SU-DHL-6 (cell line): ENCODE results near the gene GPR132.
"Not testable (repeated sequence)": the region's sequence is repeated elsewhere in the genome, so short reads cannot be mapped to it uniquely, and the experiment has no call there.

ENCODE experiments used
- H2AFZ ChIP-seq: fragments of 200-600 bp; sonication (generic); 2 replicates; pipeline ENCODE4 v1.6.1; 2014; ENCODE audit warnings: low read depth, mild to moderate bottlenecking, moderate library complexity, mixed read lengths, antibody characterized with exemption, low read length; ENCODE audit not compliant: severe bottlenecking
- H3F3A ChIP-seq: fragments of 200-600 bp; shearing (Covaris generic); 2 replicates; pipeline ENCODE4 v1.6.0; 2016; ENCODE audit warnings: antibody characterized with exemption, mild to moderate bottlenecking; ENCODE audit not compliant: insufficient read depth
- H3K27ac ChIP-seq: fragments of 200-600 bp; sonication (generic); 2 replicates; pipeline ENCODE4 v1.5.1; 2016; ENCODE audit warnings: low read depth, mild to moderate bottlenecking, low read length, moderate library complexity, mixed read lengths
- H3K27me3 ChIP-seq: fragments of 200-600 bp; sonication (generic), shearing (Covaris generic); 2 replicates; pipeline ENCODE4 v1.6.0; 2014; ENCODE audit warnings: mild to moderate bottlenecking, low read length
- H3K36me3 ChIP-seq: fragments of 200-600 bp; sonication (generic); 2 replicates; pipeline ENCODE4 v1.6.1; 2014; ENCODE audit warnings: mild to moderate bottlenecking, low read length, mixed read lengths
- H3K4me2 ChIP-seq: fragments of 300-600, 200-600 bp; shearing (Covaris generic), sonication (generic); 2 replicates; pipeline ENCODE4 v1.6.0; 2014; ENCODE audit warnings: low read length, low read depth, mild to moderate bottlenecking; ENCODE audit not compliant: poor library complexity, severe bottlenecking
- H3K4me3 ChIP-seq: fragments of 200-600 bp; sonication (generic); 2 replicates; pipeline ENCODE4 v1.5.1; 2014; ENCODE audit warnings: antibody characterized with exemption, low read length, mild to moderate bottlenecking, mixed read lengths; ENCODE audit not compliant: insufficient read depth, poor library complexity, severe bottlenecking
- H3K79me2 ChIP-seq: fragments of 200-600 bp; sonication (generic); 2 replicates; pipeline ENCODE4 v1.6.1; 2014; ENCODE audit warnings: mild to moderate bottlenecking, low read length, moderate library complexity; ENCODE audit not compliant: insufficient read depth
- H3K9ac ChIP-seq: fragments of 200-600 bp; sonication (generic); 2 replicates; pipeline ENCODE4 v1.7.0; 2014; ENCODE audit warnings: mild to moderate bottlenecking, low read length
- H3K9me2 ChIP-seq: fragments of 200-600 bp; sonication (generic); replicated peaks from 2 replicates; pipeline ENCODE4 v1.6.1; 2014; ENCODE audit warnings: low read length; ENCODE audit not compliant: insufficient read depth
- H3K9me3 ChIP-seq: fragments of 200-600 bp; sonication (generic); 2 replicates; pipeline ENCODE4 v1.6.1; 2014; ENCODE audit warnings: low read length, mixed read lengths; ENCODE audit not compliant: insufficient read depth
- H4K20me1 ChIP-seq: fragments of 200-600 bp; sonication (generic); 2 replicates; pipeline ENCODE4 v1.6.1; 2014; ENCODE audit warnings: low read depth, mild to moderate bottlenecking, antibody characterized with exemption, low read length, moderate library complexity, mixed read lengths
- CTCF ChIP-seq: fragments of 200-600 bp; sonication (generic); IDR thresholded peaks from one replicate; pipeline ENCODE4 v1.5.1; 2017; ENCODE audit warnings: antibody characterized with exemption, mild to moderate bottlenecking, low read length, moderate library complexity; ENCODE audit not compliant: insufficient read depth, poor library complexity, severe bottlenecking
- EZH2phosphoT487 ChIP-seq: fragments of 200-600 bp; sonication (generic), shearing (Covaris generic); conservative IDR thresholded peaks from 2 replicates; pipeline ENCODE4 v1.6.1; 2018; ENCODE audit warnings: mild to moderate bottlenecking, antibody characterized with exemption, low read length, moderate library complexity, mixed read lengths

The GPR132 gene

GRCh38 chr14:105030194-105030593 is 35.0 kb downstream of the GPR132 start:
- Histone ChIP-seq H3K27me3 (no peaks in the 10 kb centered on the region), H3K4me2 (no peak overlapping the region), H3F3A (no peaks in the 10 kb centered on the region), H3K9me2 (no peaks in the 10 kb centered on the region), H3K9ac (no peak overlapping the region), H4K20me1 (no peaks in the 10 kb centered on the region), H3K4me3 (no peak overlapping the region), H3K9me3 (no peaks in the 10 kb centered on the region), H3K27ac (no peak overlapping the region), H2AFZ (no peak overlapping the region), H3K36me3 (no peaks in the 10 kb centered on the region), H3K79me2 (no peaks in the 10 kb centered on the region)
- TF ChIP-seq EZH2phosphoT487 (no peak), CTCF (no peak)

GRCh38 chr14:105029402-105029801 is 35.8 kb downstream of the GPR132 start:
- no peaks in the 10 kb centered on the region for H3K36me3 ChIP-seq
- no peaks in the 10 kb centered on the region for H3K27me3 ChIP-seq

GRCh38 chr14:105028251-105028927 is 36.8 kb downstream of the GPR132 start:
- Histone ChIP-seq H4K20me1 (no peaks in the 10 kb centered on the region), H2AFZ (no peak overlapping the region), H3F3A (0 out of 2 replicates have a peak, but pooled peaks cover 7% of the 10 kb centered on the region), H3K27ac (no peak overlapping the region), H3K79me2 (no peaks in the 10 kb centered on the region), H3K9me2 (no peaks in the 10 kb centered on the region), H3K4me3 (no peak overlapping the region), H3K9ac (no peak overlapping the region), H3K9me3 (no peaks in the 10 kb centered on the region), H3K36me3 (no peaks in the 10 kb centered on the region), H3K27me3 (no peaks in the 10 kb centered on the region), H3K4me2 (no peak overlapping the region)
- TF ChIP-seq CTCF (no peak), EZH2phosphoT487 (no peak)

More at GRCh38 chr14:105029402-105029801, 35.8 kb downstream of the GPR132 start:
- Histone ChIP-seq H3K27ac (no peak overlapping the region), H2AFZ (no peak overlapping the region), H3K4me3 (no peak overlapping the region), H3K79me2 (no peaks in the 10 kb centered on the region), H3K9me2 (no peaks in the 10 kb centered on the region), H3K9ac (no peak overlapping the region), H3K9me3 (no peaks in the 10 kb centered on the region), H4K20me1 (no peaks in the 10 kb centered on the region), H3F3A (no peaks in the 10 kb centered on the region), H3K4me2 (no peak overlapping the region)
- TF ChIP-seq CTCF (no peak), EZH2phosphoT487 (no peak)

- not testable (repeated sequence) for H3K4me3 ChIP-seq, H3K27ac ChIP-seq
- 0 out of 2 replicates have a peak, but pooled peaks cover 11% of the 10 kb centered on the region for H3F3A ChIP-seq
Measured at GRCh38 chr14:105027718-105028117, 37.5 kb downstream of the GPR132 start.

More at GRCh38 chr14:105027718-105028117, 37.5 kb downstream of the GPR132 start:
- not testable (repeated sequence) for H3K9me3 ChIP-seq, H3K9ac ChIP-seq, H3K27me3 ChIP-seq, H2AFZ ChIP-seq, H3K36me3 ChIP-seq, H3K9me2 ChIP-seq, H4K20me1 ChIP-seq, H3K4me2 ChIP-seq, H3K79me2 ChIP-seq
